Neural crest cell (in vitro differentiated cells): ENCODE measurements around the gene UCP1. TPM values are rescaled to one million over a fixed set of nuclear protein-coding genes. Genes with fewer than 3 reads are reported as not detected.

Experiments used
- DNase-seq: peaks from one replicate; pipeline ENCODE4 v3.0.0; 2021; ENCODE audit warnings: low read depth, mixed read lengths, low spot score
- H3K27ac Mint-ChIP-seq: one replicate; pipeline ENCODE4 v1.8.0; 2021; ENCODE audit warnings: mild to moderate bottlenecking, mixed read lengths; ENCODE audit not compliant: unreplicated experiment
- H3K27me3 Mint-ChIP-seq: 2 replicates; pipeline ENCODE4 v1.8.0; 2021; ENCODE audit warnings: low read depth, mild to moderate bottlenecking, mixed read lengths
- H3K36me3 Mint-ChIP-seq: 2 replicates; pipeline ENCODE4 v1.8.0; 2021; ENCODE audit warnings: low read depth, mild to moderate bottlenecking, mixed read lengths
- H3K4me1 Mint-ChIP-seq: 2 replicates; pipeline ENCODE4 v1.8.0; 2021; ENCODE audit warnings: mixed read lengths
- H3K4me3 Mint-ChIP-seq: one replicate; pipeline ENCODE4 v1.8.0; 2021; ENCODE audit warnings: mild to moderate bottlenecking, mixed read lengths
- H3K9me3 Mint-ChIP-seq: 2 replicates; pipeline ENCODE4 v1.8.0; 2021; ENCODE audit warnings: mixed read lengths
- long read RNA-seq: library from polyadenylated mRNA; unstranded; transcript quantifications from one replicate; pipeline ENCODE4 v2.0.0, GENCODE V29; 2020
- total RNA-seq: library from RNA; stranded (reverse); gene quantifications from 2 replicates; pipeline ENCODE4 v1.2.1, GENCODE V29; 2021
- TF ChIP-seq, protein P1 (sequence below): fragments of 200-600 bp; sonication (generic); conservative IDR thresholded peaks from 2 replicates; pipeline ENCODE4 v1.5.0; 2021; ENCODE audit warnings: antibody characterized with exemption, mild to moderate bottlenecking

Gene UCP1, protein sequence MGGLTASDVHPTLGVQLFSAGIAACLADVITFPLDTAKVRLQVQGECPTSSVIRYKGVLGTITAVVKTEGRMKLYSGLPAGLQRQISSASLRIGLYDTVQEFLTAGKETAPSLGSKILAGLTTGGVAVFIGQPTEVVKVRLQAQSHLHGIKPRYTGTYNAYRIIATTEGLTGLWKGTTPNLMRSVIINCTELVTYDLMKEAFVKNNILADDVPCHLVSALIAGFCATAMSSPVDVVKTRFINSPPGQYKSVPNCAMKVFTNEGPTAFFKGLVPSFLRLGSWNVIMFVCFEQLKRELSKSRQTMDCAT
- total RNA-seq: not detected in 2 replicates
- long read RNA-seq: 0 reads

DNA sequence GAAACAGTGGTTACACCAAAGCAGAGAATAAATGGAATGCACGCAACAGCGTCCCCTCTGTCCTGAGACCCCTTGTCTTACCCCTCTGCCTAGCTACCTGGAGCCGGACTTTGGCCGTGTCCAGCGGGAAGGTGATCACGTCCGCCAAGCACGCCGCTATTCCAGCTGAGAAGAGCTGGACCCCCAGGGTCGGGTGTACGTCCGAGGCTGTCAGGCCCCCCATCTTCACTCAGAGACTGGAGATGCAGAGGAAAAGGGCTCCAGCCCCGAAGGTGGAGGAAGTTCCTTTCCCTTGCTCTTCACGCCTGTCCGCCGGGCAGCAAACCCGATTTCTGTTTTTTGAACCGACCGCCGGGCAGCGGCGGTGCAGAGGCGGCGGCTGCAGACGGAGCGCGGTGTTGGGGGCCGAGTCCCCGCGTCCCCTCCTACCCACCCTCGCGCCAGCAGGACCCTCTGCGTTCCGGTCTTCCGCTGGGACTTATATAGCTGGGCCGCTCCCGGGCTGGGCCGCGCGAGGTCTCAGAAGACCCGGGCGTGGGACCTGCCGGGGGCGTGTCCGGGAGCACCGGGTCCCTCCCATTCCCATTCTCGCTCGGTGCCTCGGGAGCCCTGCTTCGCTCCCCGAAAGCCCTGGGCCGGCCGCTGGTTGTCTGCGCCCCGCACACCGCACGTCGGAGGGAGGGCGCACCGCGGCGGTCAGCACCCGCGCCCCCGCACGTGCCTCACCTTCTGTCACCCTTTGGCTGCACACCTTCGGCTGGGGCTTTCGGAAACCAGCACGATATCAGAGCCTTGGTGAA is at the start of gene UCP1:
Gene UCP1 (minus strand): TSS at position 455 of the 800 bp plus-strand sequence. CDS start 232 bp downstream, at position 223.
- Mint-ChIP-seq H3K4me3 (peak within 1 kb of the TSS; percentile 90), H3K4me1 (peaks cover 17% of the 10 kb centered on the region), H3K36me3 (peaks cover 3% of the 10 kb centered on the region), H3K27me3 (peaks cover 35% of the 10 kb centered on the region), H3K9me3 (peaks cover 3% of the 10 kb centered on the region), H3K27ac (no peak within 1 kb of the TSS)
- TF ChIP-seq, protein P1, sequence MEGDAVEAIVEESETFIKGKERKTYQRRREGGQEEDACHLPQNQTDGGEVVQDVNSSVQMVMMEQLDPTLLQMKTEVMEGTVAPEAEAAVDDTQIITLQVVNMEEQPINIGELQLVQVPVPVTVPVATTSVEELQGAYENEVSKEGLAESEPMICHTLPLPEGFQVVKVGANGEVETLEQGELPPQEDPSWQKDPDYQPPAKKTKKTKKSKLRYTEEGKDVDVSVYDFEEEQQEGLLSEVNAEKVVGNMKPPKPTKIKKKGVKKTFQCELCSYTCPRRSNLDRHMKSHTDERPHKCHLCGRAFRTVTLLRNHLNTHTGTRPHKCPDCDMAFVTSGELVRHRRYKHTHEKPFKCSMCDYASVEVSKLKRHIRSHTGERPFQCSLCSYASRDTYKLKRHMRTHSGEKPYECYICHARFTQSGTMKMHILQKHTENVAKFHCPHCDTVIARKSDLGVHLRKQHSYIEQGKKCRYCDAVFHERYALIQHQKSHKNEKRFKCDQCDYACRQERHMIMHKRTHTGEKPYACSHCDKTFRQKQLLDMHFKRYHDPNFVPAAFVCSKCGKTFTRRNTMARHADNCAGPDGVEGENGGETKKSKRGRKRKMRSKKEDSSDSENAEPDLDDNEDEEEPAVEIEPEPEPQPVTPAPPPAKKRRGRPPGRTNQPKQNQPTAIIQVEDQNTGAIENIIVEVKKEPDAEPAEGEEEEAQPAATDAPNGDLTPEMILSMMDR: no peak
- peak; percentile 13 for DNase-seq

DNA sequence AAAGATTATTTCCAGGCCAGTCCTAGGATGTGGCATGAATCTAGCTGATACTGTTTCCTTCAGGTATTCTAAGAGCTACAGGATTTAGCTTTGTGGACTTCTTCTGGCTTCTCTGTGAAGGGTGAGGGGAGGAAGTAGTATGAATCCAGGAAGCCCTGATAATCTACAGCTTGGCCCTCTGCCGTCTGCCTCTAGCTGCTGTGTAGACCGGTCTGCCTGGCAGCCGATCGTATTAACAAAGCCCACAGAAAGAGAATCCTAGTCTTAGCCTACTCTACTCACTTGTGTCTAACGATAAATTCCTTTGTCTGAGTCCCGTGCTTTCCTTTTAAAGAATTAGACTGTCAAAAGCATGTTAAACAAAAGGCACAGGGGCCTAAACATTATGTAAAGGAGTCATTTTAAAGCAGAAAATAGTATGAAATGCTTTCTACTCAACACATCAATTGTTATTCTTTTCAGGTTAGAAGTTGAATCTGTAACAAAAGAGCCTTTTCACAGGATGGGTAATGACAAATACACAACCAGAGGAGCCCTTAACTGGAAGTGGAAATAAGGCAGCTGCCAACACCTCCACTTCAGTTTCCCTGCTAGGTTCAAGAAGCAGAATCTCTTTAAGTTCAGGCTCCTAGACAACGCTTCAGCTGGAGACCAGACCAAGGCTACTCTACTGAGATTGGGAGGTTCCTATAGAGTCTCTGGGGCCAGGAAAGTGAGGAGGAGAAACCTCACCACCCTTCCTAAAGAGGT is 48.9 kb upstream of the UCP1 start:
- Mint-ChIP-seq H3K4me3 (no peak overlapping the region), H3K36me3 (no peaks in the 10 kb centered on the region), H3K4me1 (no peaks in the 10 kb centered on the region), H3K9me3 (no peaks in the 10 kb centered on the region), H3K27me3 (no peaks in the 10 kb centered on the region), H3K27ac (no peak overlapping the region)
- TF ChIP-seq, protein P1: no peak
- DNase-seq: no peak

DNA sequence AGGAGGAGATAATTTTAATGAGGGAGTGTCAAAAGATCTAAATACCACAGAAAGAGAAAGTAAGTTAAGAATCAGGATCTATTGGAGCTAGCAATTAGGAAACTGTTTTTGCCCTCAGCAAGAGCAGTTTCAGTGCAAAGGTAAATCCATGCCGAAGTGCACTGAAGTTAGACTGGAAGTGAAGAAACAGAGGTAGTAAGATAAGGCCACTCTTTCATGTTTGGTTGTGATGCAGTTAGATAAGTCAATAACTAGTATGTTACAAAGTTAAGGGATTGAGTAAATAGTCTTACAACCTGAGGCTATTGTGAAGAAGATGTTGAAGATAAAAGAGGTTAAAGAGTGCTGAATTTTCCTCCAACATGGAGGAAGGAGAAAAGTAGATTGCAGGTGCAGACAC is 46.7 kb upstream of the UCP1 start:
- Mint-ChIP-seq H3K27me3 (no peaks in the 10 kb centered on the region), H3K36me3 (no peaks in the 10 kb centered on the region), H3K27ac (no peak overlapping the region), H3K4me1 (no peaks in the 10 kb centered on the region), H3K4me3 (no peak overlapping the region), H3K9me3 (no peaks in the 10 kb centered on the region)
- DNase-seq: no peak
- TF ChIP-seq, protein P1: no peak

DNA sequence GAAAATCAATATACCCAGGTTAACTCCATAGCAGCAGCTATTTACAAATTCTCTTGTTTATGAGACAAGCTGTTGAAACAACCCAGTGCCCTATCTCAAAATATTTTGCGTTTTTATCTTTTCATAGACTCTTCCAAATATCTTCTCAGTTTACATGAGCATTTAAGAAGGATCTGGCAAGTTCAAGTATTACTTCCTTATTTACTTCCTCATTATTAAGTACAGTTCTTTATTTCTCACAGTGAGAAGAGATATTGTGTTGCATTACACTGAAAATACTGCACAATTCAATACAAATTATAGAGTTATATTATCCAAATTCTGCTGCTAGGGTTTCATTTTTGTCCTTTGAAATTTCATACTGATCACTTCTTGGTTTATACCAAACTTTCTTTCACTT is 43.6 kb upstream of the UCP1 start:
- H3K4me1 Mint-ChIP-seq: peaks cover 13% of the 10 kb centered on the region
- TF ChIP-seq, protein P1: no peak
- no peaks in the 10 kb centered on the region for H3K9me3 Mint-ChIP-seq
- no peak for DNase-seq
- H3K27ac Mint-ChIP-seq: no peak overlapping the region
- no peaks in the 10 kb centered on the region for H3K36me3 Mint-ChIP-seq
- no peaks in the 10 kb centered on the region for H3K27me3 Mint-ChIP-seq
- H3K4me3 Mint-ChIP-seq: no peak overlapping the region

DNA sequence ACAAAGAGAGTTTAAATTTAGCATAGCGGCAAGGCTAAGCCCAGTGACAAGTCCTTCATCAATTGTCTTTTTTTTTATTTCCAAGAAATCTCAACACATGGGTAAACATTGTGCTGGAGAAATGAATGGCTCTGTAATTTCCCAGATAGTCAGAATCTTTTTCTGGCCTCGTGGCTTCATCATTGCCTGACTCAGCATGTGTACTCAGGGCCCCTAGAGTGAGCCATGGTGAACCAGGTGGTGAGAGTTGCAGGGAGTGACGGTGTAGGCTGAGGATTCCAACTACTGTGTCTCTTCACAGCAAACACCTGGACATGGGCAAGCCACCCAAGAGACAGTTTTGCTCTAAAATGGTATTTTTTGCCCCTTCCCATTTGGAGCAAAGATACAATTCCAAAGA is 43.1 kb upstream of the UCP1 start:
- Mint-ChIP-seq H3K27ac (no peak overlapping the region), H3K36me3 (no peaks in the 10 kb centered on the region), H3K4me3 (no peak overlapping the region), H3K4me1 (peaks cover 13% of the 10 kb centered on the region), H3K9me3 (peaks cover under 1% of the 10 kb centered on the region), H3K27me3 (no peaks in the 10 kb centered on the region)
- TF ChIP-seq, protein P1: no peak
- DNase-seq: no peak
